Measurements from ENCODE around the gene CECR2. TPM values are rescaled to one million over a fixed set of nuclear protein-coding genes. Genes with fewer than 3 reads are reported as not detected.

The CECR2 gene
- total RNA-seq, 2 donors from 2014 or later, result 2.6 to 3.4 TPM

GRCh38 chr22:17540481-17540880 is 171.2 kb downstream of the CECR2 start:
- 81 to 84% methylated on average over 14 to 15 of the region's 15 CpGs for WGBS, 2 donors
- H3K4me3 ChIP-seq, result no peak overlapping the region
- no peaks in the 10 kb centered on the region for H3K27me3 ChIP-seq
- H3K36me3 ChIP-seq (replicated peaks in 1 of 2; ENCODE audit: insufficient read depth in 1 of 2, low read depth in 2 of 2), result no peaks in the 10 kb centered on the region
- H3K27ac ChIP-seq, result no peak overlapping the region
- DNase-seq, result no peak
- no peaks in the 10 kb centered on the region for H3K9me3 ChIP-seq
- intact Hi-C loops (cut with DNase I), result no loop called here
- ATAC-seq, result no peak
- TF ChIP-seq, protein P1, sequence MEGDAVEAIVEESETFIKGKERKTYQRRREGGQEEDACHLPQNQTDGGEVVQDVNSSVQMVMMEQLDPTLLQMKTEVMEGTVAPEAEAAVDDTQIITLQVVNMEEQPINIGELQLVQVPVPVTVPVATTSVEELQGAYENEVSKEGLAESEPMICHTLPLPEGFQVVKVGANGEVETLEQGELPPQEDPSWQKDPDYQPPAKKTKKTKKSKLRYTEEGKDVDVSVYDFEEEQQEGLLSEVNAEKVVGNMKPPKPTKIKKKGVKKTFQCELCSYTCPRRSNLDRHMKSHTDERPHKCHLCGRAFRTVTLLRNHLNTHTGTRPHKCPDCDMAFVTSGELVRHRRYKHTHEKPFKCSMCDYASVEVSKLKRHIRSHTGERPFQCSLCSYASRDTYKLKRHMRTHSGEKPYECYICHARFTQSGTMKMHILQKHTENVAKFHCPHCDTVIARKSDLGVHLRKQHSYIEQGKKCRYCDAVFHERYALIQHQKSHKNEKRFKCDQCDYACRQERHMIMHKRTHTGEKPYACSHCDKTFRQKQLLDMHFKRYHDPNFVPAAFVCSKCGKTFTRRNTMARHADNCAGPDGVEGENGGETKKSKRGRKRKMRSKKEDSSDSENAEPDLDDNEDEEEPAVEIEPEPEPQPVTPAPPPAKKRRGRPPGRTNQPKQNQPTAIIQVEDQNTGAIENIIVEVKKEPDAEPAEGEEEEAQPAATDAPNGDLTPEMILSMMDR (IDR thresholded peaks at IDR 0.05), result no peak
- TF ChIP-seq POLR2A (IDR thresholded peaks at IDR 0.05), result no peak
- no peaks in the 10 kb centered on the region for H3K4me1 ChIP-seq

DNA sequence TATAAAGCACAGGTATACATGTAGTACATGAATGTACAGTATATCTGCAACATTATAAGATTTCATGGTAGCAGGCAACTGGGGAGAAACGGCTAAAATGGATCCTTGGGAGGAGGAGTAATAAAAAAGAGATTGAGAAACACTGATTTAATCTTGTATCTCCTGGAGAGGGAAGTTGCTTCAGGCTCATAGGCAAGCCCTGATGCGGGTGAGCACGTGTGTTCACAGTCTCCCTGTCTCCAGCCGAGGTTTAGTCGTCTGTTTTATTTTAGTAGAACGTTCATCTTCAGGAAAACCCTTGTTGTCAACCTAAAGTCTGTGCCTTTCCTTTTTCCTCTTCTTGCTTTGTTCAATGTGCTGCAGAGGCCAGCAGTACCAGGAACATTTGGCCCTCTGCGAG is 172.2 kb downstream of the CECR2 start:
- WGBS, 2 donors, result 89 to 92% methylated on average over 7 of the region's 7 CpGs

DNA sequence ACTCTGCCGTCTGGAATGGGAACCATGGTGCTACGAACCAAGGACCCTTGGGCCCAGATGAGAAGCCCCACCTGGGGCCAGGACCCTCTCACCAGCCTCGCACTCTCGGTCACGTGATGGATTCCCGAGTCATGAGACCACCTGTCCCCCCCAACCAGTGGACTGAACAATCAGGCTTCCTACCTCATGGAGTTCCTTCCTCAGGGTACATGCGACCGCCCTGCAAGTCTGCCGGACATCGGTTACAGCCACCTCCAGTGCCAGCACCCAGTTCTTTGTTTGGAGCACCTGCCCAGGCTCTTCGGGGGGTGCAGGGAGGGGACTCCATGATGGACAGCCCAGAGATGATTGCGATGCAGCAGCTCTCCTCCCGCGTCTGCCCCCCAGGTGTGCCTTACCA is 173.2 kb downstream of the CECR2 start:
- ATAC-seq (no peak), DNase-seq (no peak)
- no peaks in the 10 kb centered on the region for H3K27me3 ChIP-seq
- TF ChIP-seq, protein P1 (IDR thresholded peaks at IDR 0.05), result no peak
- TF ChIP-seq POLR2A (IDR thresholded peaks at IDR 0.05), result no peak
- H3K27ac ChIP-seq, result no peak overlapping the region
- 88 to 89% methylated on average over 4 to 13 of the region's 14 CpGs for WGBS, 2 donors
- no peaks in the 10 kb centered on the region for H3K36me3 ChIP-seq (replicated peaks in 1 of 2; ENCODE audit: insufficient read depth in 1 of 2, low read depth in 2 of 2)
- no peaks in the 10 kb centered on the region for H3K4me1 ChIP-seq
- intact Hi-C loops (cut with DNase I), result no loop called here
- H3K4me3 ChIP-seq, result no peak overlapping the region
- H3K9me3 ChIP-seq, result no peaks in the 10 kb centered on the region

More for the DNA sequence above, 172.2 kb downstream of the CECR2 start:
- Histone ChIP-seq H3K27me3 (no peaks in the 10 kb centered on the region), H3K9me3 (no peaks in the 10 kb centered on the region), H3K27ac (no peak overlapping the region), H3K4me3 (no peak overlapping the region), H3K36me3 (replicated peaks in 1 of 2; ENCODE audit: insufficient read depth in 1 of 2, low read depth in 2 of 2) (no peaks in the 10 kb centered on the region), H3K4me1 (no peaks in the 10 kb centered on the region)
- TF ChIP-seq POLR2A (IDR thresholded peaks at IDR 0.05), result no peak
- TF ChIP-seq, protein P1 (IDR thresholded peaks at IDR 0.05), result no peak
- ATAC-seq, result no peak
- intact Hi-C loops (cut with DNase I), result no loop called here
- no peak for DNase-seq

DNA sequence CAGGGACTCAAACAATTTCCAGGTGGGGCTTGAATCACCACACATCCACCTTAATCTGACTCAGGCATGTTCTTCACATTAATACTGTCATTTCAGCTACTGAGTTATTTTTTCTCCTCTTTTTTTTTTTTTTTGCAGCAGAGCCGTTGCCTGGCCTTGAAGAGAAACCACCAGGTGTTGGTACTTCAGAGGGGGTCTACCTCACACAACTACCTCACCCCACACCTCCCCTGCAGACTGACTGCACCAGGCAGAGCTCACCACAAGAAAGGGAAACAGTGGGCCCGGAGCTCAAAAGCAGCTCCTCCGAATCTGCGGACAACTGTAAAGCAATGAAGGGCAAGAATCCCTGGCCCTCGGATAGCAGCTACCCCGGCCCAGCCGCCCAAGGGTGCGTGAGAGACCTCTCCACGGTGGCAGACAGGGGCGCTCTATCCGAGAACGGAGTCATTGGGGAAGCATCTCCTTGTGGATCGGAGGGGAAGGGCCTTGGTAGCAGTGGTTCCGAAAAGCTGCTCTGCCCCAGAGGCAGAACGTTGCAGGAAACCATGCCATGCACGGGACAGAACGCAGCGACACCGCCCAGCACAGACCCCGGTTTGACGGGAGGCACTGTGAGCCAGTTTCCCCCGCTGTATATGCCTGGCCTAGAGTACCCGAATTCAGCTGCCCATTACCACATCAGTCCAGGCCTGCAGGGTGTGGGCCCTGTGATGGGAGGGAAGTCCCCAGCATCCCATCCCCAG is 178.9 kb downstream of the CECR2 start:
- Histone ChIP-seq H3K27me3 (no peaks in the 10 kb centered on the region), H3K4me1 (no peaks in the 10 kb centered on the region), H3K27ac (no peak overlapping the region), H3K9me3 (no peaks in the 10 kb centered on the region), H3K36me3 (replicated peaks in 1 of 2; ENCODE audit: insufficient read depth in 1 of 2, low read depth in 2 of 2) (no peaks in the 10 kb centered on the region), H3K4me3 (no peak overlapping the region)
- intact Hi-C loops (cut with DNase I), result no loop called here
- WGBS, 2 donors, result 90 to 91% methylated on average over 20 to 23 of the region's 23 CpGs
- ATAC-seq, result no peak
- TF ChIP-seq POLR2A (IDR thresholded peaks at IDR 0.05), result no peak
- TF ChIP-seq, protein P1 (IDR thresholded peaks at IDR 0.05), result no peak
- DNase-seq, result no peak

DNA sequence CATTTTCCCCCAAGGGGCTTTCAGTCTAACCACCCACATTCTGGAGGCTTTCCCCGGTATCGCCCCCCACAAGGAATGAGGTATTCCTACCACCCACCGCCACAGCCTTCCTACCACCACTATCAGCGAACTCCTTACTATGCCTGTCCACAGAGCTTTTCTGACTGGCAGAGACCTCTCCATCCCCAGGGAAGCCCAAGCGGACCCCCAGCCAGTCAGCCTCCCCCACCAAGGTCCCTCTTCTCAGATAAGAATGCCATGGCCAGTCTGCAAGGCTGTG is 179.4 kb downstream of the CECR2 start:
- ATAC-seq (no peak), DNase-seq (no peak)
- Histone ChIP-seq H3K27ac (no peak overlapping the region), H3K4me1 (no peaks in the 10 kb centered on the region), H3K4me3 (no peak overlapping the region), H3K27me3 (no peaks in the 10 kb centered on the region), H3K9me3 (no peaks in the 10 kb centered on the region), H3K36me3 (replicated peaks in 1 of 2; ENCODE audit: insufficient read depth in 1 of 2, low read depth in 2 of 2) (no peaks in the 10 kb centered on the region)
- intact Hi-C loops (cut with DNase I), result no loop called here
- WGBS, 2 donors, result 84 to 88% methylated on average over 5 of the region's 5 CpGs
- no peak for TF ChIP-seq POLR2A (IDR thresholded peaks at IDR 0.05)
- TF ChIP-seq, protein P1 (IDR thresholded peaks at IDR 0.05), result no peak
